GM12878 (cell line): ENCODE measurements around the gene LCN12.

Experiments used
- BMI1 ChIP-seq: fragments of 450-650 bp; IDR thresholded peaks from 2 replicates; pipeline ENCODE4 v1.6.1; 2016; ENCODE audit warnings: mild to moderate bottlenecking, moderate library complexity, borderline replicate concordance
- CREM ChIP-seq: IDR thresholded peaks from 2 replicates; pipeline ENCODE4 v1.6.1; 2014; ENCODE audit warnings: antibody characterized with exemption, low read depth
- CTCF ChIP-seq, 3 experiments: IDR thresholded peaks in 2 of 3; conservative IDR thresholded peaks in 1 of 3; 2 replicates each; pipeline ENCODE4 v1.5.1; 2011; ENCODE audit warnings: low read depth in 3 of 3, low read length in 3 of 3, mild to moderate bottlenecking in 3 of 3, control low read depth in 2 of 3, moderate library complexity in 2 of 3, inconsistent platforms in 1 of 3, mixed read lengths in 1 of 3; ENCODE audit not compliant: control insufficient read depth in 2 of 3, insufficient read depth in 1 of 3; ENCODE audit errors: extremely low read depth in 1 of 3
- EED ChIP-seq: sonication (generic); IDR thresholded peaks from 2 replicates; pipeline ENCODE4 v1.6.1; 2016; ENCODE audit warnings: antibody characterized with exemption, low read depth
- EZH2 ChIP-seq: IDR thresholded peaks from 2 replicates; pipeline ENCODE4 v1.6.1; 2012; ENCODE audit warnings: low read depth, mild to moderate bottlenecking, control low read depth, inconsistent platforms, low read length, borderline replicate concordance; ENCODE audit not compliant: control insufficient read depth
- JUNB ChIP-seq: IDR thresholded peaks from 2 replicates; pipeline ENCODE4 v1.6.1; 2016; ENCODE audit warnings: antibody characterized with exemption, mild to moderate bottlenecking
- NFYA ChIP-seq: IDR thresholded peaks from 2 replicates; pipeline ENCODE4 v1.6.1; 2011; ENCODE audit warnings: low read depth, mild to moderate bottlenecking, low read length, improper control_type of control experiment, borderline replicate concordance
- POLR2A ChIP-seq: IDR thresholded peaks from 2 replicates; pipeline ENCODE4 v1.6.1; 2011; ENCODE audit warnings: low read depth, mild to moderate bottlenecking, low read length
- SUZ12 ChIP-seq: fragments of 200-600 bp; sonication (generic); IDR thresholded peaks from one replicate; pipeline ENCODE4 v1.6.1; 2018; ENCODE audit warnings: antibody characterized with exemption, mild to moderate bottlenecking; ENCODE audit not compliant: unreplicated experiment
- YY1 ChIP-seq: IDR thresholded peaks from 2 replicates; pipeline ENCODE4 v1.6.1; 2011; ENCODE audit warnings: low read depth, mild to moderate bottlenecking, low read length
- TF ChIP-seq, protein P1 (sequence below): fragments of 150-350 bp; IDR thresholded peaks from 2 replicates; pipeline ENCODE4 v1.6.1; 2016; ENCODE audit warnings: low read depth, low read length
- TF ChIP-seq, protein P2 (sequence below): fragments of 450-650 bp; IDR thresholded peaks from 2 replicates; pipeline ENCODE4 v1.6.1; 2016; ENCODE audit warnings: mild to moderate bottlenecking
- TF ChIP-seq, protein P3 (sequence below): fragments of 450-650 bp; IDR thresholded peaks from 2 replicates; pipeline ENCODE4 v1.6.1; 2017; ENCODE audit warnings: mild to moderate bottlenecking, moderate library complexity

DNA sequence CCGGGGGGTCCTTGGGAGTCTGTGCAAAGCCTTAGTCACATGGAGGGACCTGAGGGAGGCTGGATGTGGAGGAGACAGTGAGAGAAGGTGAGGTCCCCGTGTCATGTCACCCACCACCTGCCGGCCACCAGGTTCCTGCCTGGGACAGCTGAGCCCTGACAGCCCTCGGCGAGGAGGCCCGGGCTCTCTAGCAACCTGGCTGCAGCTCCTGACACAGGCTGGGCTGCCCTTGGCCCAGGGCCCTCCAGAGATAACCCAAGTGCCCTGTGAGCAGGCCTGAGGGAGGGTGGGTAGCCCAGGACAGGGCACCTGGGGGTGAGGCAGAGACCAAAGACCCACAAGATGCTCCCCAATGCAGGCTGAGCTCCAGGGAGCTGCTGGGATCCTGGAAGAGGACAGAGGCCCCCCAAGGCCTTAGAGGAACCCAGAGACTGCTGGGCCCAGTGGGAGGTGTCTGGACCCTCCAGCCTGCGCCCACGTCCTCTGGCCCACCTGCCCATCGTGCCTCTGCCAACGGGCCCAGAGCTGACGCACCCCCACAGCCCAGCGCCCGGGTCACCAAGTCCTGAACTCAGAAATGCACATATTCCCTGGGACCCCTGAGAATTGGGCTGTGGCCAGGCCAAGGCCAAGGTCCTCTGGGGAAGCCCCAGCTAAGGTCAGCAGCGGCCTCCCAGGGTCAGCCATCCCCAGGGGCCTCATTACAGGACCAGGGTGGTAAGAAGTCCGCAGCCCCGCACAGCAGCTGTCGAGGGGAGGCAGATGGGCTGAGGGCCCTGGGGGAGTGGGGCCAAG is 16.5 kb downstream of the LCN12 start:
- TF ChIP-seq POLR2A (no peak), NFYA (no peak), CTCF (IDR thresholded peaks at IDR 0.05 in 2 of 3, conservative IDR thresholded peaks at IDR 0.05 in 1 of 3; ENCODE audit: control insufficient read depth in 2 of 3, extremely low read depth in 1 of 3, insufficient read depth in 1 of 3, low read depth in 3 of 3, low read length in 3 of 3) (no peak), JUNB (no peak), BMI1 (no peak), SUZ12 (no peak), EZH2 (no peak), YY1 (no peak), CREM (no peak), EED (no peak)
- TF ChIP-seq, protein P1, sequence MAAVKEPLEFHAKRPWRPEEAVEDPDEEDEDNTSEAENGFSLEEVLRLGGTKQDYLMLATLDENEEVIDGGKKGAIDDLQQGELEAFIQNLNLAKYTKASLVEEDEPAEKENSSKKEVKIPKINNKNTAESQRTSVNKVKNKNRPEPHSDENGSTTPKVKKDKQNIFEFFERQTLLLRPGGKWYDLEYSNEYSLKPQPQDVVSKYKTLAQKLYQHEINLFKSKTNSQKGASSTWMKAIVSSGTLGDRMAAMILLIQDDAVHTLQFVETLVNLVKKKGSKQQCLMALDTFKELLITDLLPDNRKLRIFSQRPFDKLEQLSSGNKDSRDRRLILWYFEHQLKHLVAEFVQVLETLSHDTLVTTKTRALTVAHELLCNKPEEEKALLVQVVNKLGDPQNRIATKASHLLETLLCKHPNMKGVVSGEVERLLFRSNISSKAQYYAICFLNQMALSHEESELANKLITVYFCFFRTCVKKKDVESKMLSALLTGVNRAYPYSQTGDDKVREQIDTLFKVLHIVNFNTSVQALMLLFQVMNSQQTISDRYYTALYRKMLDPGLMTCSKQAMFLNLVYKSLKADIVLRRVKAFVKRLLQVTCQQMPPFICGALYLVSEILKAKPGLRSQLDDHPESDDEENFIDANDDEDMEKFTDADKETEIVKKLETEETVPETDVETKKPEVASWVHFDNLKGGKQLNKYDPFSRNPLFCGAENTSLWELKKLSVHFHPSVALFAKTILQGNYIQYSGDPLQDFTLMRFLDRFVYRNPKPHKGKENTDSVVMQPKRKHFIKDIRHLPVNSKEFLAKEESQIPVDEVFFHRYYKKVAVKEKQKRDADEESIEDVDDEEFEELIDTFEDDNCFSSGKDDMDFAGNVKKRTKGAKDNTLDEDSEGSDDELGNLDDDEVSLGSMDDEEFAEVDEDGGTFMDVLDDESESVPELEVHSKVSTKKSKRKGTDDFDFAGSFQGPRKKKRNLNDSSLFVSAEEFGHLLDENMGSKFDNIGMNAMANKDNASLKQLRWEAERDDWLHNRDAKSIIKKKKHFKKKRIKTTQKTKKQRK = no peak
- TF ChIP-seq, protein P2, sequence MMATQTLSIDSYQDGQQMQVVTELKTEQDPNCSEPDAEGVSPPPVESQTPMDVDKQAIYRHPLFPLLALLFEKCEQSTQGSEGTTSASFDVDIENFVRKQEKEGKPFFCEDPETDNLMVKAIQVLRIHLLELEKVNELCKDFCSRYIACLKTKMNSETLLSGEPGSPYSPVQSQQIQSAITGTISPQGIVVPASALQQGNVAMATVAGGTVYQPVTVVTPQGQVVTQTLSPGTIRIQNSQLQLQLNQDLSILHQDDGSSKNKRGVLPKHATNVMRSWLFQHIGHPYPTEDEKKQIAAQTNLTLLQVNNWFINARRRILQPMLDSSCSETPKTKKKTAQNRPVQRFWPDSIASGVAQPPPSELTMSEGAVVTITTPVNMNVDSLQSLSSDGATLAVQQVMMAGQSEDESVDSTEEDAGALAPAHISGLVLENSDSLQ = no peak
- TF ChIP-seq, protein P3, sequence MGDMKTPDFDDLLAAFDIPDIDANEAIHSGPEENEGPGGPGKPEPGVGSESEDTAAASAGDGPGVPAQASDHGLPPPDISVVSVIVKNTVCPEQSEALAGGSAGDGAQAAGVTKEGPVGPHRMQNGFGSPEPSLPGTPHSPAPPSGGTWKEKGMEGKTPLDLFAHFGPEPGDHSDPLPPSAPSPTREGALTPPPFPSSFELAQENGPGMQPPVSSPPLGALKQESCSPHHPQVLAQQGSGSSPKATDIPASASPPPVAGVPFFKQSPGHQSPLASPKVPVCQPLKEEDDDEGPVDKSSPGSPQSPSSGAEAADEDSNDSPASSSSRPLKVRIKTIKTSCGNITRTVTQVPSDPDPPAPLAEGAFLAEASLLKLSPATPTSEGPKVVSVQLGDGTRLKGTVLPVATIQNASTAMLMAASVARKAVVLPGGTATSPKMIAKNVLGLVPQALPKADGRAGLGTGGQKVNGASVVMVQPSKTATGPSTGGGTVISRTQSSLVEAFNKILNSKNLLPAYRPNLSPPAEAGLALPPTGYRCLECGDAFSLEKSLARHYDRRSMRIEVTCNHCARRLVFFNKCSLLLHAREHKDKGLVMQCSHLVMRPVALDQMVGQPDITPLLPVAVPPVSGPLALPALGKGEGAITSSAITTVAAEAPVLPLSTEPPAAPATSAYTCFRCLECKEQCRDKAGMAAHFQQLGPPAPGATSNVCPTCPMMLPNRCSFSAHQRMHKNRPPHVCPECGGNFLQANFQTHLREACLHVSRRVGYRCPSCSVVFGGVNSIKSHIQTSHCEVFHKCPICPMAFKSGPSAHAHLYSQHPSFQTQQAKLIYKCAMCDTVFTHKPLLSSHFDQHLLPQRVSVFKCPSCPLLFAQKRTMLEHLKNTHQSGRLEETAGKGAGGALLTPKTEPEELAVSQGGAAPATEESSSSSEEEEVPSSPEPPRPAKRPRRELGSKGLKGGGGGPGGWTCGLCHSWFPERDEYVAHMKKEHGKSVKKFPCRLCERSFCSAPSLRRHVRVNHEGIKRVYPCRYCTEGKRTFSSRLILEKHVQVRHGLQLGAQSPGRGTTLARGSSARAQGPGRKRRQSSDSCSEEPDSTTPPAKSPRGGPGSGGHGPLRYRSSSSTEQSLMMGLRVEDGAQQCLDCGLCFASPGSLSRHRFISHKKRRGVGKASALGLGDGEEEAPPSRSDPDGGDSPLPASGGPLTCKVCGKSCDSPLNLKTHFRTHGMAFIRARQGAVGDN = no peak
